HT-29 (cell line): ENCODE results near the gene SLC29A3. TPM values are rescaled to one million over a fixed set of nuclear protein-coding genes. Genes with fewer than 3 reads are reported as not detected.

Experiments used
- DNase-seq: peaks from one replicate; pipeline ENCODE4 v3.0.0-alpha.2; 2015; ENCODE audit warnings: low spot score
- total RNA-seq: library from RNA; depleted of rRNA; stranded (reverse); fragments of >200 nt; shearing (Covaris generic); gene quantifications from 2 replicates; pipeline ENCODE4 v1.2.3, GENCODE V29; 2014

The SLC29A3 gene
- total RNA-seq, 1 experiment from 2014 or later, result 4.1 TPM

- DNase-seq, result no peak
These were observed 2.3 kb downstream of the SLC29A3 start for GRCh38 chr10:71321386-71321785.

GRCh38 chr10:71323407-71323806 is 4.3 kb downstream of the SLC29A3 start:
- peak; percentile 53 for DNase-seq

DNA sequence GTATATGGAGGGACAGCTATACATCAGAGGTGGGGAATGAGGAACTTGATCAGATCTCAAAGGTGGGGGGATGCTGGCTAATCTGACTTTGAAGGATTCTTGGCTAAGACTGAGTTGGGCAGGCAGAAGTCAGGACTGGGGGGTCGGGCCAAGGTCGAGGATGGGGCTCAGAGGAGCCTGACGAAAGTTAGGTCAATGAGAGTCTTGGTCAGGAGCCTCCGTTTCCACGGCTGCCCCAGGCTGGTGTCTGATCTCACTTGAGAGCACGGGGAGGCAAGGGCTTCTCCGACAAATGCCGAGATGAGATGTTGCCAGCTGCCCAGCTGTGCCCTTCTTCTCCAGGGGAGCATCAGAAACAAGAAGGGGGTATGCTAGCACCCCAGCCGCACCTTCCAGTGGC is 5.7 kb downstream of the SLC29A3 start:
- no peak for DNase-seq

- no peak for DNase-seq
These were observed 6.2 kb downstream of the SLC29A3 start for GRCh38 chr10:71325267-71325666.

GRCh38 chr10:71326464-71326881 is 7.4 kb downstream of the SLC29A3 start:
- no peak for DNase-seq

GRCh38 chr10:71330789-71331404 is 11.8 kb downstream of the SLC29A3 start:
- no peak for DNase-seq

DNA sequence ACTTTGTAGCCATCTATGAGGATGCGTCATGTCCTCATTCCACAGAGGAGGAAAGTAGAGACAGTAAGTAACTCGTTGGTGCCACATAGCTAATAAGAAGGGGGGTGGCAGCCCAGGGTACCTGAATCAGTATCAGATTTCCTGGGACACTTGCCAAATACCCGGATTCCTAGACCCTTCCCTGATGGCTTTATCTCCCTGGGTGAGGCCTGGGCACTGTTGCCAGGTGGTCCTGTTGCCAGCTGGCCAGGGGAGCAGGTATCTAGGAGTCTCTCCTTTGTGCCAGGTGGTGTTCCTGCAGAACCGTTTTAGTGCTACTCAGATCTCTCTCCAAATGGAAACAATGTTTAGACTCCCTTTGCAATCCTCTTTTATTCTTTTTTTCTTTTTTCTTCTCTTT is 12.7 kb downstream of the SLC29A3 start:
- DNase-seq, result no peak

DNA sequence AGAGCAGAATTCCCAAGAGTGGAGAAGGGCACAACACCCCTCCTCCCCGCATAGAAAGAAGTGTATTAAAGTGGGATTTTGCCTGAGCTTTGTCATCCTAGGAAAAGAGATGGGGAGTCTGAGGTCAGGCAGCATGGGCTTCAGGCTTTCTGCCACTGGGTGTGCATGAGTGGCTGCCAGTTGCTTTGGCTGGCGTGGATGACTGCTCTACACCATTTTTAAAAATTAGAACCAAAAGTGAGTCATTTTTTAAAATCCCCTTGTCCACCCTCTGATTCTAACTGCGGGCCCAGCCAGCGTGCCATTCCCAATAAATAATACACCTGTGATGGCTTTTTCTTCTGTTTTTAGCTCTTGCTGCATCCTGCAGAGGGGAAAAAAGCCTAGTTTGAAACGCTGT is 13.4 kb downstream of the SLC29A3 start:
- no peak for DNase-seq

GRCh38 chr10:71333129-71333887 is 14.2 kb downstream of the SLC29A3 start:
- DNase-seq, result no peak

- DNase-seq, result no peak
These were observed 15.2 kb downstream of the SLC29A3 start for GRCh38 chr10:71334221-71334791.

- no peak for DNase-seq
These were observed 16.2 kb downstream of the SLC29A3 start for GRCh38 chr10:71335173-71335708.

DNA sequence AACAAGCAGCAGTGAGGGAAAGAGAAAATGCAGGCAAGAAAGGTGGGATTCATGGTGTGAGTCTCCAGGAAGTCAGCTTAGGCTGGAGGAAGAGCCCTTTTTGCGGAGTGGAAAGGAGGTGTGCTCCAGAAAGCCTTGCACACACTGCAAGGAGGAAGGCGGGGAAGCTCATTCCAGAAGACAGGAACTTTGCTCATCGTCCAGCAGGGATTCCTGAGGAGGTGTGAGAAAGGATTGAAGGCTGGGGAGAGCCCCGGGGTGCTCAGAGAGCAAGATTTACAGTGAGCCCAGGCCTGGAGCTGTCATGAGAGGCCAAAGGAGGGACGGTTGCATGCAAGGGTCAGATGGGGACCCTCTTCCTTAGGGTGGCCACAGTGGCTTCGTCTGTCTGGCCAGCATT is 17.6 kb downstream of the SLC29A3 start:
- DNase-seq, result no peak

DNA sequence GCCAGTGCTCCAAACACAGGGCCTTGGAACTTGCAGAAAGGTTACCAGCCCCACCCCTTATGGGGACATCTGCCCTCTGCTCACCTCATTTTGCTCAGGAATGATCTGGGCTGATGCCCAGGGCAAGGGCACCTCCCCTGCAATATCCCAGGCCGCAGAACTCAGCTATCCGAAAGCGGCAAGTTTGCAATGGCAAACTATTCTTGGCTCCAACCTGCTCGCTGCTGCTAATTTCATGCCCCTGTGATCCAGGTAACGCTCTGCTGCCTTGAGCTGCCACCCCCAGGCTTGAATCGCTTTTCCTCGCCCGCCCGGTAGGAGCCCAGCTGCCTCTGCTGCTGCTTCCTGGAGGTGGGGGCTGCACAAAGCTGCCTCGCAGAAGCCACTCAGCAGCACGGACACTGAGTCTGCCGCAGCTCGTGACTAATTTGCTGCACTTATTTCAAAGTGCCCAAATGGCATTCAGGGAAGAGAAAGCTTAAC is 18.2 kb downstream of the SLC29A3 start:
- DNase-seq, result no peak

- peak; percentile 31 for DNase-seq
These were observed 19.9 kb downstream of the SLC29A3 start for GRCh38 chr10:71338728-71339495.

- DNase-seq, result peak; percentile 89
These were observed 20.9 kb downstream of the SLC29A3 start for GRCh38 chr10:71339796-71340589.

- DNase-seq, result no peak
These were observed 23.7 kb downstream of the SLC29A3 start for GRCh38 chr10:71342573-71343391.

- DNase-seq, result peak; percentile 47
These were observed 24.3 kb downstream of the SLC29A3 start for GRCh38 chr10:71343392-71343773.

GRCh38 chr10:71344154-71344925 is 25.3 kb downstream of the SLC29A3 start:
- DNase-seq, result no peak

DNA sequence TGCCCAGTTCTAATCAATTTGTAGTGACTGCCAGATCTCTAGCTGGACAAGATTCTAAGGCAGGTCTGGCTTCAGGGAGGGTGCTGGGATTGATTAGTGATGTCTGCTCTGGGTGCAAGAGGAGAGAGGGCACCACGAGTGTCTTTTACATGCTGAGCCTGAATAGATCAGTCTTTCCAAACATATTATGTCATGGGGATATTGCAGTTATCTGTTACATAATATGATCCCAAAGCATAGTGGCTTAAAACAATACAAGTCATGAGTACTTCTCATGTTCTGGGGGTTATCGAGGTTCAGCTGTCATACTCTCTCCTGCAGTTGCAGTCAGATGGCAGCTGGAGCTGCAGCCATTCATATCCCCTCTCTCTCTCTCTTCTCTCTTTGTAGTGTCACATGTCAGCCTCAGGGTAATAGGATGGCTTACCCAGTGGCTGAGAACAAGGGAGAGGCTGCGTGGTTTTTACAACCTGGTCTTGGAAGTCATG is 26.0 kb downstream of the SLC29A3 start:
- no peak for DNase-seq
